Tibial artery (tissue), 4 donors: ENCODE measurements around the gene NME3.

Experiments
- DNase-seq, 2 donors: peaks; one replicate each; pipeline ENCODE4 v3.0.0-alpha.2; 2019
- H3K27ac ChIP-seq, 2 donors: fragments of 200-600 bp; sonication (generic) in 1 of 2; 1 replicate in 1 of 2; 2 replicates in 1 of 2; pipeline ENCODE4 v1.5.1; 2018 to 2019; ENCODE audit warnings: mild to moderate bottlenecking in 1 of 2
- H3K27me3 ChIP-seq, 2 donors: fragments of 200-600 bp; sonication (generic) in 1 of 2; one replicate each; pipeline versions ENCODE4 v1.5.1 to v1.6.0; 2016 to 2019
- H3K36me3 ChIP-seq, 3 donors: fragments of 200-600 bp; sonication (generic) in 2 of 3; one replicate each; pipeline ENCODE4 v1.5.1; 2016 to 2019; ENCODE audit warnings: mild to moderate bottlenecking in 2 of 3
- H3K4me1 ChIP-seq, 4 donors: fragments of 200-600 bp; sonication (generic) in 2 of 4; 1 replicate in 3 of 4; 2 replicates in 1 of 4; pipeline ENCODE4 v1.5.1; 2016 to 2019
- H3K4me3 ChIP-seq, 2 donors: fragments of 200-600 bp; sonication (generic) in 1 of 2; 1 replicate in 1 of 2; 2 replicates in 1 of 2; pipeline ENCODE4 v1.5.1; 2018 to 2019; ENCODE audit warnings: mild to moderate bottlenecking in 2 of 2
- H3K9me3 ChIP-seq, 3 donors: fragments of 200-600 bp; sonication (generic) in 1 of 3; one replicate each; pipeline ENCODE4 v1.5.1; 2016 to 2019
- intact Hi-C: fragments of 100-400 bp; cut with DNase I; formaldehyde crosslinking; loops from one replicate; pipeline ENCODE4 v1.15.0; 2023; ENCODE audit warnings: low total_unique reads
- TF ChIP-seq, protein P1 (sequence below), 2 experiments: fragments of 200-600 bp in 1 of 2; fragments of 450-650 bp in 1 of 2; IDR thresholded peaks; one replicate each; pipeline ENCODE4 v1.5.1; 2017 to 2019; ENCODE audit warnings: antibody characterized with exemption in 2 of 2, mild to moderate bottlenecking in 1 of 2, moderate library complexity in 1 of 2

Gene NME3

DNA sequence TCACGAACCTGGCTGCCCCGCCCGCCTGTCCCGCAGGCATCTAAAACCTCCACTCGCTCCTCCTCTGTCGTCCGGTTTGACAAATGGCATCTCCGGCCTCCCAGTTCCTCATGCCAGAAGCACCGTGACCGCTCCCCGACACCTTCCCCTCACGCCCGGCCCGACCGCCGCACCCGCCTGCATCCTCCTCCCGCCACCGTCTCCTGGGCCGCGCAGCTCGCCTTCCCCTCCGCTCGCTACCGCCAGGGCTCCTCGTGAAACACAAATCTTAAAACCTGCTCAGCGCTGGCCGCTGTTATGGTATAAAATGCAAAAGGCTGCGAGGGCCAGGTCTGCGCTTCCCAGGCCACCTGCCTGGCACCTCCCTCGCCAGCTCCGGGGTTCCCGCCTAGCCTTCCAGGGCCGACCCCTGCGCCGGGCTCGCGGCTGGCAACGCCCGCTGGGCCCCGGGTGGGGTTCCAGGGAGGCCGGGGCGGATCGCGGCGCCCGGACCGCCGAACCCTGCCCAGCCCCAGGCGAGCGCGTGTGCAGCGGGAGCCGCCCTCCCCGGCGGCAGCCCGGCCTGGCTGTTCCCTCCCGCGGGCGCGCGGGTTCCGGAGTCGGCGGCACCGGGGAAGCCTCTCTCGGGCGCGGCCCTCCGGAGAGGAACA, 10.5 kb upstream of the NME3 start:
- intact Hi-C loops, result loop anchor here (5.0 kb wide), 1 partner anchor 45 kb away; the partner anchor contains the start of genes FAHD1 and HAGH

DNA sequence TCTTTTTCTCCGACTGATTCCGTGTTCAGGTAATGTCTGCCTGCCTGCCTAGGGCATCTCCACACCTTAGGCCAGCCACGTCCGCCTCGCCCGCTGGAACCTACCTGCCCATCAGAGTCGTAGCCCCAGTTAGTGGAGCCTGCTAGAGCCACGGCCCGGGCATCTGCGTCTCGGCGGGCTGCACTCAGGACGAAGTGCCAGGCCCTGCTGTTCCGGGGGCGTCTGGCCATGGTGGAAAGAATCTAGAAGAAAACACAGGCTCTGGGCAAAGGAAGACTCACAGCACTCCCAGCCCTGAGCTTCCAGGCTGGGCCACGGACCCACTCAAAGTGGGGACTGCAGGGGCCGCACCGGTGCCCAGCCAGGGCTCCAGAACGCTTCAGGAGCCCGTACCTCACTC, 9.9 kb upstream of the NME3 start:
- H3K9me3 ChIP-seq, result no peaks in the 10 kb centered on the region
- peak overlapping the region; percentile 74 to 94 for H3K4me3 ChIP-seq
- TF ChIP-seq, protein P1, sequence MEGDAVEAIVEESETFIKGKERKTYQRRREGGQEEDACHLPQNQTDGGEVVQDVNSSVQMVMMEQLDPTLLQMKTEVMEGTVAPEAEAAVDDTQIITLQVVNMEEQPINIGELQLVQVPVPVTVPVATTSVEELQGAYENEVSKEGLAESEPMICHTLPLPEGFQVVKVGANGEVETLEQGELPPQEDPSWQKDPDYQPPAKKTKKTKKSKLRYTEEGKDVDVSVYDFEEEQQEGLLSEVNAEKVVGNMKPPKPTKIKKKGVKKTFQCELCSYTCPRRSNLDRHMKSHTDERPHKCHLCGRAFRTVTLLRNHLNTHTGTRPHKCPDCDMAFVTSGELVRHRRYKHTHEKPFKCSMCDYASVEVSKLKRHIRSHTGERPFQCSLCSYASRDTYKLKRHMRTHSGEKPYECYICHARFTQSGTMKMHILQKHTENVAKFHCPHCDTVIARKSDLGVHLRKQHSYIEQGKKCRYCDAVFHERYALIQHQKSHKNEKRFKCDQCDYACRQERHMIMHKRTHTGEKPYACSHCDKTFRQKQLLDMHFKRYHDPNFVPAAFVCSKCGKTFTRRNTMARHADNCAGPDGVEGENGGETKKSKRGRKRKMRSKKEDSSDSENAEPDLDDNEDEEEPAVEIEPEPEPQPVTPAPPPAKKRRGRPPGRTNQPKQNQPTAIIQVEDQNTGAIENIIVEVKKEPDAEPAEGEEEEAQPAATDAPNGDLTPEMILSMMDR (IDR thresholded peaks at IDR 0.05), result no peak
- peak overlapping the region; percentile 70 to 78 for H3K27ac ChIP-seq
- intact Hi-C loops, result loop anchor here (5.0 kb wide), 1 partner anchor 46 kb away; the partner anchor contains the start of genes FAHD1 and HAGH
- H3K4me1 ChIP-seq, result peaks cover 0 to 63% (median 40%) of the 10 kb centered on the region in 4 donors
- no peak for DNase-seq
- peaks cover 19 to 61% (median 43%) of the 10 kb centered on the region in 3 donors for H3K36me3 ChIP-seq
- H3K27me3 ChIP-seq, result no peaks in the 10 kb centered on the region

More for the DNA sequence above, 10.5 kb upstream of the NME3 start:
- DNase-seq, result no peak
- Histone ChIP-seq H3K4me1 (peaks cover 0 to 69% (median 40%) of the 10 kb centered on the region in 4 donors), H3K27me3 (no peaks in the 10 kb centered on the region), H3K9me3 (no peaks in the 10 kb centered on the region), H3K4me3 (peak overlapping the region; percentile 74 to 94), H3K27ac (peak overlapping the region; percentile 70 to 78), H3K36me3 (peaks cover 18 to 61% (median 42%) of the 10 kb centered on the region in 3 donors)
- TF ChIP-seq, protein P1 (IDR thresholded peaks at IDR 0.05), result peak in 1 of 2 experiments; percentile 20

DNA sequence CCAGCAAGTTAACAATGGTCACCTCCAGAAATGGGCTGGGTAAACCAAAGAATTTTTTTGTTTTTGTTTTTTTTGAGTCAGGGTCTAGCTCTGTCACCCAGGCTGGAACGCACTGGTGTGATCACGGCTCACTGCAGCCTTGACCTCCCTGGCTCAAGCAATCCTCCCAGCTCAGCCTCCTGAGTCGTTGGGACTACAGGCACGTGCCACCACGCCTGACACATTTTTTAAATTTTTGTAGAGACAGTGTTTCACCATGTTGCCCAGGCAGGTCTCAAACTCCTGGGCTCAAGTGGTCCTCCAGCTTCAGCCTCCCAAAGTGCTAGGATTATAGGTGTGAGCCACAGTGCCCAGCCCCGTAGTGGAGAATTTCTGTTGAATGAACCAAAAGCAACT, 9.3 kb upstream of the NME3 start:
- TF ChIP-seq, protein P1 (IDR thresholded peaks at IDR 0.05), result no peak
- H3K4me3 ChIP-seq, result peak overlapping the region in 1 of 2 donors; percentile 74

DNA sequence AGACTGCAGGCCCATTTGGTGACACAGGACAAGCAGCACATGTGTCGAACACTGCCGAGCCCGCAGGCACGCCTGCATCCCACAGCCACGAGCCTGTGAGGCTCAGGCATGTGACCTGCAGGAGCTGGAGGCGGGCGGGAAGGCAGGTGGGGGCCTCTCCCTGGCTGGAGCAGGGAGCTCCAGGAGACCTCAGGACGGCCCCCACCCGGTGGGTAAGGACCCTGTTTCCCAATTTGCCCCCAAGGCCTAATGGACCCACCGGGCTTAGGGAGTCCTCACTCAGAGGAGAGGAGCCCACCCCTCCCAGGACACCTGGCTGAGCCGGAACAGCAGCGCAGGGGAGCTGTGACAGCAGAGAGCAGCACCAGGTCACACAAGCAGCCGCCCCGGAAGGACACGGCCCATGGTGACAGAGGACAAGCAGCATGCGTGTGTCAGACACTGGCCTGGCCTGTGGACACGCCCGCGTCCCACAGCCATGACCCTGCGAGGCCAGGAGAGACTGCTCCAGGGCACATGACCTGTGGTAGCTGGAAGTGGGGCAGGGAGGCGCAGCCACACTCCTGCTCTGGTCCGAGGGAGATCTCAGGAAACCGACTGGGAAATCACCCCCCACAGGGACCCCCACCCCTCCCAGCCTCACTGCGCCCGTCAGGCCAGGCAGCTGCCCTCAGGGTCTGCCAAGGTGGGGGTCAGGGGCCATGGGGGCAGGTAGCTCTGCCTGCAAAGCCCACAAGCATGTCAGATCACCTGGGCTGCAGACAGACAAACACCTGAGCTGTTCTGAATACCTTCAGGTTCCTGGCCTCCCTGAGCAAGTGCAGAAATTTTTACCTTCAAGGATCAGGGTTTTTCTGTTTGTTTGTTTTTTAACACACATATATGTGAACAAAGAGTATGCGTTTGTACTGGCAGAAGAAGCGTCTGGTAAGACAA, 8.7 kb upstream of the NME3 start:
- Histone ChIP-seq H3K9me3 (no peaks in the 10 kb centered on the region), H3K27me3 (no peaks in the 10 kb centered on the region), H3K4me1 (peaks cover 0 to 58% (median 35%) of the 10 kb centered on the region in 4 donors), H3K4me3 (no peak overlapping the region), H3K36me3 (peaks cover 23 to 61% (median 55%) of the 10 kb centered on the region in 3 donors), H3K27ac (peak overlapping the region in 1 of 2 donors; percentile 6)
- intact Hi-C loops, result loop anchor here (5.0 kb wide), 1 partner anchor 47 kb away; the partner anchor contains the start of genes FAHD1 and HAGH
- DNase-seq, result no peak
- TF ChIP-seq, protein P1 (IDR thresholded peaks at IDR 0.05), result no peak

More for the DNA sequence above, 9.3 kb upstream of the NME3 start:
- intact Hi-C loops, result loop anchor here (5.0 kb wide), 1 partner anchor 47 kb away; the partner anchor contains the start of genes FAHD1 and HAGH
- Histone ChIP-seq H3K27ac (peak overlapping the region in 1 of 2 donors; percentile 70), H3K27me3 (no peaks in the 10 kb centered on the region), H3K36me3 (peaks cover 23 to 61% (median 48%) of the 10 kb centered on the region in 3 donors), H3K9me3 (no peaks in the 10 kb centered on the region), H3K4me1 (peaks cover 0 to 58% (median 38%) of the 10 kb centered on the region in 4 donors)
- DNase-seq, result no peak

- H3K4me3 ChIP-seq, result no peak overlapping the region
- no peak for DNase-seq
Measured at GRCh38 chr16:1779234-1779701, 7.9 kb upstream of the NME3 start.

More at GRCh38 chr16:1779234-1779701, 7.9 kb upstream of the NME3 start:
- Histone ChIP-seq H3K4me1 (peaks cover 0 to 58% (median 38%) of the 10 kb centered on the region in 4 donors), H3K36me3 (peaks cover 23 to 64% (median 55%) of the 10 kb centered on the region in 3 donors), H3K27me3 (no peaks in the 10 kb centered on the region), H3K27ac (no peak overlapping the region), H3K9me3 (no peaks in the 10 kb centered on the region)
- TF ChIP-seq, protein P1 (IDR thresholded peaks at IDR 0.05), result no peak
- intact Hi-C loops, result no loop called here
